Choroid plexus epithelial cell (primary cell): ENCODE measurements around the gene RAB21.

ENCODE experiments used
- DNase-seq: peaks from one replicate; pipeline ENCODE4 v3.0.0-alpha.2; 2010; ENCODE audit warnings: low read depth
- H3K4me3 ChIP-seq: 2 replicates; pipeline ENCODE4 v1.5.1; 2011; ENCODE audit warnings: low read depth, mild to moderate bottlenecking, control low read depth, low read length, moderate library complexity
- TF ChIP-seq, protein P1 (sequence below): conservative IDR thresholded peaks from 2 replicates; pipeline ENCODE4 v1.5.1; 2011; ENCODE audit warnings: low read depth, mild to moderate bottlenecking, control low read depth, inconsistent platforms, low read length, moderate library complexity

Gene RAB21

DNA sequence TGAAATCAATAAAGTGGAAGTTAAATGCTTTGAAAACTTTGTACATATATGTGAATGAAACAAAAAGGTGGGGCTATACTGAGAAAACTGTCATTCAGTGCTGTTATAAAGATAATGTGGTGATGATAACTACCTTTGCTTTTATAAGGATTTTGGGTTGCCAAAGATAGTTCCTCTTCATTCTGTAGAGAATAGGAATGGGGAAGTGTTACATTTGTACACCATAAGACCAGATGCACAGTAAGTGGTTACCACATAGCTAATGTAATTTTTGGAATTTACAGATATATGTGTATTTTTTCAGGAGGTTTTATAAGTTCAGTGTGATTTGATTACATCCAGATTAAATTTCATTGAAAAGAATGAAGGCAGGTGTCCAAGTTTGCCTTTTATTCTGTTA, 18.1 kb downstream of the RAB21 start:
- no peak for DNase-seq
- H3K4me3 ChIP-seq: no peak overlapping the region
- TF ChIP-seq, protein P1, sequence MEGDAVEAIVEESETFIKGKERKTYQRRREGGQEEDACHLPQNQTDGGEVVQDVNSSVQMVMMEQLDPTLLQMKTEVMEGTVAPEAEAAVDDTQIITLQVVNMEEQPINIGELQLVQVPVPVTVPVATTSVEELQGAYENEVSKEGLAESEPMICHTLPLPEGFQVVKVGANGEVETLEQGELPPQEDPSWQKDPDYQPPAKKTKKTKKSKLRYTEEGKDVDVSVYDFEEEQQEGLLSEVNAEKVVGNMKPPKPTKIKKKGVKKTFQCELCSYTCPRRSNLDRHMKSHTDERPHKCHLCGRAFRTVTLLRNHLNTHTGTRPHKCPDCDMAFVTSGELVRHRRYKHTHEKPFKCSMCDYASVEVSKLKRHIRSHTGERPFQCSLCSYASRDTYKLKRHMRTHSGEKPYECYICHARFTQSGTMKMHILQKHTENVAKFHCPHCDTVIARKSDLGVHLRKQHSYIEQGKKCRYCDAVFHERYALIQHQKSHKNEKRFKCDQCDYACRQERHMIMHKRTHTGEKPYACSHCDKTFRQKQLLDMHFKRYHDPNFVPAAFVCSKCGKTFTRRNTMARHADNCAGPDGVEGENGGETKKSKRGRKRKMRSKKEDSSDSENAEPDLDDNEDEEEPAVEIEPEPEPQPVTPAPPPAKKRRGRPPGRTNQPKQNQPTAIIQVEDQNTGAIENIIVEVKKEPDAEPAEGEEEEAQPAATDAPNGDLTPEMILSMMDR: no peak

DNA sequence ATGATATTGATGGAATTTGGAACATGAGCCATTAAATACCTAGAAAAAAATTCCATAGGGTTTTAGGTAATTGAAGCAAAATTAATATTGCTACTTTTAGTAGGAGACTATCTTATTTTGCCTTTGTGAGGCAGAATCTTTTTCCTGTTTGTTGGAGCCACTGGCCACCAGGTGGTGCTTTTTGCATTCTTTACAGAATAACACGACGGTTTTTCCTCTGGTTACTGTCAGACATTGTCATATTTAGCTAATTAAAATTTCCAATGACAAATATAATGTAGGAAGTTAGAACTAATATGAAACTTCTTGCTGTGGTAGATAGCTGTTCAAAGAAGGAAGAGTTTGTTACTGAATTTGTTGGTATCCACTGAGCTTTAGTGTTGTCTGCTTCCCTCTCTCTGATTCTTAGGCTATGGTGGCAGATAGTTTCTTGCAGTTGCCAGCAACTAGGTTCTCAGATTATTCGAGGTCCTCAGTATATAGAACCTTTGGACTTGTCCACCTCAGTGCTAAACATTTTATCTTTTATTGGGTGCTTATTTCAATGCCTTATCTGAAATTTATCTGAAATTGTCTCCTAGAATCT, 25.7 kb downstream of the RAB21 start:
- H3K4me3 ChIP-seq: no peak overlapping the region
- TF ChIP-seq, protein P1: peak; percentile 82
- peak; percentile 75 for DNase-seq

DNA sequence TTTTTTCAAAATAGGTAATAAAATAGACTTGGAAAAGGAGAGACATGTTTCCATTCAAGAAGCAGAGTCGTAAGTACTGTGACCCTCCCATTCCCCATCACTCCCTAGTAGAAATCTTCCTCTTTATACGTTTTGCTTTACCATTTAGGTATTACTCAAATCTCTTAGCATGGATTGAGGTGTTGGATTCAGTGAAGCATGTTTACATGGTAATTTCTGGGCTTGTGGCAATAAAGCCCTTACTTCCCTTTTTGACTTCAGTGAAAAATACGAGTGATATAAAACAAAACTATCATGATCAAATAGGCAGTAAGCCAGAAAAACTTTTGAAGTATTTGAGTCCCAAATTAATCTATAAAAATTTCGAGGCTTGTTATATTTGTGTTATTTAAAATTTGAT, 27.4 kb downstream of the RAB21 start:
- TF ChIP-seq, protein P1: no peak

DNA sequence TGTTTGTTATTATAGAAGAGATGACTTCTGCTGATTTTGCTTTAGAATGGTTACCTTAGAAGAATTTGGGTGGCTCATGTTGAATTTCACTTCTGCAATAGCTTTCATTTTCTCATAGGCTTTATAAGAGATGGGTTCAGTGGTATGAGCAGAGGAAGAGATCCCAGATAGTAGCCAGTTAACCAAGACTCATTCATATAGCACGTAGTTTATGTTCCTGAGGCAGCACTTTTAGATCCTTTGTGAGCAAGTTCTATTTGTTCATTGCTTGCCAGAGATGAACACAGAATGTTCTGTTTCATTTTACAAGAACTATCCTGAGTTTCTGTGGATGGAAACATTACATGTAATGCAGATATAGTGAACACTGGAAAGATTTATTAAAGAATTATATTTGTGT, 32.2 kb downstream of the RAB21 start:
- TF ChIP-seq, protein P1: no peak
- no peak for DNase-seq
- H3K4me3 ChIP-seq: no peak overlapping the region

More for the DNA sequence above, 27.4 kb downstream of the RAB21 start:
- no peak overlapping the region for H3K4me3 ChIP-seq
- no peak for DNase-seq

DNA sequence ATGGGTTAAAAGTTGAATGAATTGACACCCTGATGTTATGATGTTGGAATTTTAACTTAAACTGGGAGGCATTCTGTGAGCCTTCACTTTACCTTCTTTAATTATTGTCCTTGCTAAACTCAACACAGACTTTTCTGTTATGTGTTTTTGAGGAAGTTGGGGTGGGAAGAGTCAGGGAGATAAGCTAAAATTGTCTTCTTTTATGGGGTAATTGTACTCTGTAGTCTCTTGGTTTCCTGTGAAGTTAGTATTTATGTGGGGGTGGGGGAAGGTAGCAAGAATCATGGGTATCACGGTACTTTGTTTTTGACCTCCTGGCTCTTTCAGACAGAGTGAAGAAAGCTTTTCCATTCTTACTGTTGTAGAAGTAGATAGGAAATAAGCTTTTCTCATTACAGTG, 32.9 kb downstream of the RAB21 start:
- TF ChIP-seq, protein P1: no peak
- H3K4me3 ChIP-seq: no peak overlapping the region
- DNase-seq: no peak

DNA sequence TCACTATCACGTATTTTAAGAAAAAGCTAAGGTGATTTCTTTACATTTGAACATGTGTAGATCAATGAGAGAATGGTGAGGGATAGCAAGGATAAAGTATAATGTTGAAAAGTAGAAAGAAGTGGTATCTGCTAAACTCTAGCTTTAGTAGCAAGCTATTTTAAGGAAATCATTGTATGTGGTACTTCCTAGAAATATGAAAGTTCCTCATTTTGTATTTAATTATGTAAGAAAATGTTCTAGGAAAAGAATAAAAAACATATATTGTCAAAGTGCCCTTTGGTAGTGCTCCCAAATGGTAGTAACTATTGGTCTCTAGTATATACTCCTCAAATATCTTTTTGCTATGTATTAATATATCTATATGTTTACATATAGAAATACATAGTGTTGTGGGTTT, 35.7 kb downstream of the RAB21 start:
- no peak overlapping the region for H3K4me3 ChIP-seq
- no peak for DNase-seq
- TF ChIP-seq, protein P1: no peak

DNA sequence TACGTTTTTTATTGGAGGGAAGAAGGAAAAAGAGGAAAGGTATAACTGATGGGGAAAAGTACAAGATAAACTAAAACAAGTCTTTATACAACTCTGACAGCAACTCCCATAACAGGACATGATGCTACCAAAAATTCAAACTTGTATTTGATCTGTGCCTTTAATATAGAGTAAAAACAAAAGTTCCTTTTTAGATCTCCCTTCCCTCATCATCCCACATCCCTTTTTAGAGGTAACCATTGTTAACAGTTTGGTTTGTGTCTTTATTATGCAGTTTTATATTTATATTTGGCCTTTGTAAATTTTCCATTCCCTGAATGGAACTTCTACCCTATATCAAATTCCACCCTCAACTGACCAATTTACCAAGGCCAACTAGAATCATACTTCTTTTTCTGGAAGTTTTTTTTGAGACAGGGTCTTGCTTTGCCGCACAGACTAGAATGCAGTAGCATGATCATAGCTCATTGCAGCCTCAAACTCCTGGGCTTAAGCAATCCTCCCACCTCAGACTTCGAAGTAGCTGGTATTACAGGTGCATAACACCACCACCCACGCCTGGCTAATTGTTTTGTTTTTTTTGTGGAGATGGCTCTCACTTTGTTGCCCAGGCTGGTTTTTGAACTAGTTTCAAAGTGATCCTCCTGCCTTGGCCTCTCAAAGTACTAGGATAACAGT, 36.9 kb downstream of the RAB21 start:
- DNase-seq: no peak
- TF ChIP-seq, protein P1: no peak
- H3K4me3 ChIP-seq: no peak overlapping the region
